ENCODE measurements around the gene TXLNB.

The TXLNB gene

DNA sequence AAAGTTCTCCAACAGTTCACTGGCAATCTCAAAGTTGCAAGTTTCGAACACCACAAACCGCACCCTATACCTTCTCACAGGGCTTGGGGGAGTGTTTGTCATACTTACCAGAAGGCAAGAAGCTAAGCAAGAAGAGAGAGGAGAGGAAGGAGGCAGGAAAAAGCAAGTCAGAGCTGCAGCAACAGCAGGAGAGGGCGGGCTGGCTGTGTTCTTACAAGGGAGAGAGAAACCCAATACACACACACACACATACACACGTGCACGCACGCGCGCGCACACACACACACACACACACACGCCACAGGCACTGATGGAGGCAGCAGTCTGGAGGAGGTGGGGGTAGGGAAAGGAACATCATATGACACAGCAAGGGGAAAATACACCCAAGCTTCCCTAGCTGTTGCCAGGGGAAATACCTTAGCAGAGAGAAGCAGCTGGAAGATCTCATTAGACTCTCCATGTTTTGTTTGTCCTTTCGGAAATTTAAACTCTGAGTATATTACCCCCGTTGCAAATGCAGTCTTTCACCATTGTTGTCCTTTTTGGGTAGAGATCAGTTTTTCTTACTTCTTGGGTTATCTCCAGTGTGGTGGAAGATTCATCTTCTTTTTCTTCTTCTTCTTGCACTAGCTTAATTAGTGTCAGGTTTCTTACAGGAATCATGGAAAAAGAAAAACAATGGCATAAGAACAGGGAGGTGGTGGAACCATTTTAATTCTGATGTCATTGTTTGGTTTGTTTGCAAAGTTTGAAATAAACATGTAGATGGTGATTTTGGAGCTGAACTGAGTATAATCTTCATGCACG lies at the start of gene TXLNB:
TXLNB (minus strand) TSS at position 186 of the 807 bp plus-strand sequence. CDS start 3,099 bp downstream, outside the sequence.
- H3K9me3 ChIP-seq (ENCODE audit: control insufficient read depth, low read depth, low read length) = no peaks in the 10 kb centered on the region
- H3K4me3 ChIP-seq (ENCODE audit: low read length) = no peak within 1 kb of the TSS
- no peaks in the 10 kb centered on the region for H3K27me3 ChIP-seq (ENCODE audit: control insufficient read depth, insufficient read depth, low read length)
- H3K36me3 ChIP-seq (ENCODE audit: control insufficient read depth, low read depth, low read length) = no peaks in the 10 kb centered on the region
- peaks cover 13% of the 10 kb centered on the region for H3K4me1 ChIP-seq (ENCODE audit: control insufficient read depth, low read depth, low read length)
- H3K27ac ChIP-seq (ENCODE audit: low read length) = no peak within 1 kb of the TSS
- no peak within 1 kb of the TSS for H3K9ac ChIP-seq (ENCODE audit: low read length)

DNA sequence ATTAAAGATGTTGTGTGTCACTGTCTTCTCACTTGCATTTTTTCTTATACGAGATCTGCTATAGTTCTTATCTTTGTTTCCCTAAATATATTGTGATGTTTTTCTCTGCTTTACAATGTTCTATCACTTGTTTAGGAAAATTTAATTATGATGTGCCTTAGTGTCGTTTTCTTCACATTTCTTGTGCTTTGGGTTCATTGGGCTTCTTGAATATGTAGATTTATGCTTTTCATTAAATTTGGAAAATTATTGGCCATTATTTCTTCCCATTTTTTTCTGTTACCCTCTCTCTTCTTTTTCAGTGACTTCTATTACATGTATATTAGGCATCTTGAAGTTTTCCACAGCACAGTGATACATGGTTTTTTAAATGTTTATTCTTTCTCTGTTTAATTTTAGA lies 49.3 kb upstream of the TXLNB start:
- Histone ChIP-seq H3K36me3 (ENCODE audit: control insufficient read depth, low read depth, low read length) (no peaks in the 10 kb centered on the region), H3K27me3 (ENCODE audit: control insufficient read depth, insufficient read depth, low read length) (no peaks in the 10 kb centered on the region), H3K9ac (ENCODE audit: low read length) (no peak overlapping the region), H3K4me3 (ENCODE audit: low read length) (no peak overlapping the region), H3K27ac (ENCODE audit: low read length) (no peak overlapping the region), H3K9me3 (ENCODE audit: control insufficient read depth, low read depth, low read length) (no peaks in the 10 kb centered on the region), H3K4me1 (ENCODE audit: control insufficient read depth, low read depth, low read length) (peaks cover 9% of the 10 kb centered on the region)

DNA sequence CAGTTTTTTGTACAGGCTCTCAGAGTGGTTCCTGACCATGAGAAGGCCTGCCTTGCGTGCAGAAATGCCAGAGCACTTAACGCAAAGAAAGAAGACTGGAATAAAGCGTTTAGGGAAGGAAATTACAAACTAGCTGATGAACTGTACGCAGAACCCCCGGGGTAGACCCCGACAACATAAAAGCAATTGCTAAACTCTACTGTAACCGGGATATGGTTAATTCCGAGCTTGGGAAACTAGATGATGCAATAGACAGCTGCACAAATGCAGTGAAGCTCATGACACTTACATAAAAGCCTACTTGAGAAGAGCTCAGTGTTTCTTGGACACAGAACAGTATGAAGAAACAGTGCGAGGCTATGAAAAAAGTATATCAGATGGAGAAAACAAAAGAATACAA lies 47.0 kb upstream of the TXLNB start:
- H3K4me3 ChIP-seq (ENCODE audit: low read length) = no peak overlapping the region
- no peaks in the 10 kb centered on the region for H3K4me1 ChIP-seq (ENCODE audit: control insufficient read depth, low read depth, low read length)
- H3K27me3 ChIP-seq (ENCODE audit: control insufficient read depth, insufficient read depth, low read length) = no peaks in the 10 kb centered on the region
- H3K9ac ChIP-seq (ENCODE audit: low read length) = no peak overlapping the region
- no peak overlapping the region for H3K27ac ChIP-seq (ENCODE audit: low read length)
- no peaks in the 10 kb centered on the region for H3K36me3 ChIP-seq (ENCODE audit: control insufficient read depth, low read depth, low read length)
- no peaks in the 10 kb centered on the region for H3K9me3 ChIP-seq (ENCODE audit: control insufficient read depth, low read depth, low read length)

DNA sequence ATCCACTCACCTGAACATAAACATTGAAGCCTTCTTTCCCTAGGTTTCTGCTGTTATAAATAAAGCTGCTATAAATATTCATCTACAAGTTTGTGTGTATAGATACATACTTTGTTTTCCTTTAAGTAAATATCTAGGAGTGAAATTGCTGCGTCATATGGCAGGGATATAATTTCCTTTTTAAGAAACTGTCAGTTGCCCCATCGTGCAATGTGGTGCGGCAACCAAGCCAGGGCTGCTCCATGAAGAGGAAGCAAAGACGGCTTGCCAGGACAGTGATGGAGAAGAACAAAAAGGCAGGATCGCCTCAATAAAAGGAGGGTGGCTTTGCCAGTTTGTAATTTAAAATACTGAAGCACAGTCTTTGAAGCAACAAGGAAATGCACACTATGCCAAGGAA lies 46.0 kb upstream of the TXLNB start:
- Histone ChIP-seq H3K4me1 (ENCODE audit: control insufficient read depth, low read depth, low read length) (no peaks in the 10 kb centered on the region), H3K9ac (ENCODE audit: low read length) (no peak overlapping the region), H3K27ac (ENCODE audit: low read length) (no peak overlapping the region), H3K9me3 (ENCODE audit: control insufficient read depth, low read depth, low read length) (no peaks in the 10 kb centered on the region), H3K27me3 (ENCODE audit: control insufficient read depth, insufficient read depth, low read length) (no peaks in the 10 kb centered on the region), H3K4me3 (ENCODE audit: low read length) (no peak overlapping the region), H3K36me3 (ENCODE audit: control insufficient read depth, low read depth, low read length) (no peaks in the 10 kb centered on the region)

DNA sequence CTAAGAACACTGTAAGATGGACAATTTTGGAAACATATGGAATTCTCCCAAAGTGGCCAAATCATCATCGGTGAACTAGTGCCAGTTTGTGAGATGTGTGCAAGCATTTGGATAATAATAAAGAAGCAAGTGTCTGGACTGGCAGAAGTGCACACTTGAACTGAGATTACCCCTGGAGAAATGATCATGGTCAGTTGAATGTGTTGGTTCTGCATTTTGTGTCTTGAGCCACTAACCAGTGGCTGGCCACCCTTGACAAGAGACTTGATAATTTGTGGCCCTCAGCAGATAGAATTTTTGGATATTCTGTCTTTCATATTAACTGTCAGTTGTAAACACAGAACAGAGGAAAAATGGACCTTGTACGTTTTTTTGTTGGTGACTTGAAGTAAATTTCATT lies 45.2 kb upstream of the TXLNB start:
- Histone ChIP-seq H3K4me1 (ENCODE audit: control insufficient read depth, low read depth, low read length) (no peaks in the 10 kb centered on the region), H3K27me3 (ENCODE audit: control insufficient read depth, insufficient read depth, low read length) (no peaks in the 10 kb centered on the region), H3K36me3 (ENCODE audit: control insufficient read depth, low read depth, low read length) (no peaks in the 10 kb centered on the region), H3K4me3 (ENCODE audit: low read length) (no peak overlapping the region), H3K9me3 (ENCODE audit: control insufficient read depth, low read depth, low read length) (no peaks in the 10 kb centered on the region), H3K27ac (ENCODE audit: low read length) (no peak overlapping the region), H3K9ac (ENCODE audit: low read length) (no peak overlapping the region)

DNA sequence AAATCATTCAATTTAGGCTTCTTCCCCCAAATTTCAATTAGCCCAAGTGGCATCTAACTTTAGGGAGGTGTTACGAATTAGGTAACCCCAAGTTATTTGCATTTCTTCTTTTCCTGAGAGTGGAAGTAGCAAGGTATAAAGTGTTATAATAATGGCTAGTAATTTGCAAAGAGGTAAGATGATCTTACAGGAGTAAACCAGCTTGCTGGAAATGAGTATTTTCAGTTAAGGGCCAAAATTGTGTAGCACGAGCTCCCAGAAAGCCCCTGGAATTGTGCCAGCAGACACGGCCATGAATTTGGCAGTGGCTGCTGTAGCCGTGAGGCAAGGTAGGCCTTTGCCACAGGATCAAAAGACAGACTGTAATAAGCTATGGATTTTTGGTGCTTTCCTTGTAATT lies 44.7 kb upstream of the TXLNB start:
- Histone ChIP-seq H3K4me1 (ENCODE audit: control insufficient read depth, low read depth, low read length) (no peaks in the 10 kb centered on the region), H3K4me3 (ENCODE audit: low read length) (no peak overlapping the region), H3K9me3 (ENCODE audit: control insufficient read depth, low read depth, low read length) (no peaks in the 10 kb centered on the region), H3K27me3 (ENCODE audit: control insufficient read depth, insufficient read depth, low read length) (no peaks in the 10 kb centered on the region), H3K36me3 (ENCODE audit: control insufficient read depth, low read depth, low read length) (no peaks in the 10 kb centered on the region), H3K9ac (ENCODE audit: low read length) (no peak overlapping the region), H3K27ac (ENCODE audit: low read length) (no peak overlapping the region)

DNA sequence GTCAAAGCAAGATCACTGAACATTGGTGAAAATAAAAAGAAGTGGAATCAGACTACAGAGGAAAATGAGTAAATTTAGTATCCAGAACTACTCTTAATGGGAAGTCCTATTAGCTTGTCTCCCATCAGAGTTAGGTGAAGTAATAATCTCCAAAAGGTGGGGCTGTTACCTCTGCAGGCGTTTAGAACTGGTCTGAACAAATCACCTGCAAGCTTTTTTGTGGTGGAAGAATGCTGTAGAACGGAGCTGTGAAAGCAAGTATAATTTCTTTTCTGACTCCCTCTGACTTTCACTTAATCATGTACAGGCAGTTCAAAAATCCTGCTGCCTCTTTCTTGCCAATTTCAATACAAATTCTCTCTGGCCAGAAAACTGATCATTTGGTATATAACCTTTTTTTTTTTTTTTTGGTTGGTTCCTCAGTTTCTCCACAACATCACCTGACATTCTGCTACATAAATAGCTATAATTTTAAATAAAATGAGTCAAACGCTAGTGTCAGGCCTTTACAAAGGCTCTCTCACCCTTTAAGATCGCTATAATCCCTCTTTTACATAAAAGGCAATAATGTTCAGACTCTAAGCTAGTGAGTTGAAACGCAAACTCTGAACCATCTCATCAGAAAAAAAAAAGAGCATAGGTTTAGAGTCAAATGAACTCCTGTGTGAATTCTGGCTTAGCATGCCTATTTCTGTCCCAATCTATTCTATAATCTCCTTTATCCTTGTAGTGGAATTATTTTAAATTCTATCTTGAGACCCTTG lies 43.8 kb upstream of the TXLNB start:
- H3K36me3 ChIP-seq (ENCODE audit: control insufficient read depth, low read depth, low read length) = no peaks in the 10 kb centered on the region
- H3K27me3 ChIP-seq (ENCODE audit: control insufficient read depth, insufficient read depth, low read length) = no peaks in the 10 kb centered on the region
- no peaks in the 10 kb centered on the region for H3K4me1 ChIP-seq (ENCODE audit: control insufficient read depth, low read depth, low read length)
- no peak overlapping the region for H3K4me3 ChIP-seq (ENCODE audit: low read length)
- no peaks in the 10 kb centered on the region for H3K9me3 ChIP-seq (ENCODE audit: control insufficient read depth, low read depth, low read length)
- H3K9ac ChIP-seq (ENCODE audit: low read length) = no peak overlapping the region
- no peak overlapping the region for H3K27ac ChIP-seq (ENCODE audit: low read length)

DNA sequence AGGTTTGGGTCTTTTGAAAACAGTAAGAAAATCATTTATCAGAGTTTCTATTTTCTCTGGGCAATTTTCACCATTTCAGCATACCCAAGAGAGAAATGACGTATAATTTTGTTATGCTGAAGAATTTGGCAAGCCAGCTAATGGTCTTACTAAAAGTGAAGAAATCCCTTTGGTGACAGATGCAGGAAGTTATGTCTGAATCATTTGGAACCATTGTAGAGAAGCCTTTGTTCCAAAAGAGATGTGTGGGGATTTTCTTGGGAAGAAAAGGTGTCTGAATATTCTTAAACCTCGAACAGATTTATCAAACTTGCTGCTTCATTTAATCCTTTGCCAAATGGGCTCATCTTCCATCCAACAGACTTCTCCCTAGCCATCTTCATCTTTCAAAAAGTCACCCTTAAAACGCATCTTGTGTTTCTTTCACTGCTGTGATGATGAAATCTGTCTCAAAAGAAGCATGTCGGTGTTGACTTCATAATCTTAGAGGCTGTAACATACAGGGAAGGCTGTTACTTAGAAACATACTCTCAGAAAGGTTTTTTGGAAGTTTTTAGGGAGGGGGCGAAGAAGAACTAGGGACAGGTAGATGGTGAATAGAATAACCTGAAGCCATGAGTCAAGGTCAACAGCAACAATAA lies 43.1 kb upstream of the TXLNB start:
- H3K27me3 ChIP-seq (ENCODE audit: control insufficient read depth, insufficient read depth, low read length) = no peaks in the 10 kb centered on the region
- no peak overlapping the region for H3K27ac ChIP-seq (ENCODE audit: low read length)
- H3K9me3 ChIP-seq (ENCODE audit: control insufficient read depth, low read depth, low read length) = no peaks in the 10 kb centered on the region
- H3K9ac ChIP-seq (ENCODE audit: low read length) = no peak overlapping the region
- no peaks in the 10 kb centered on the region for H3K36me3 ChIP-seq (ENCODE audit: control insufficient read depth, low read depth, low read length)
- H3K4me3 ChIP-seq (ENCODE audit: low read length) = no peak overlapping the region
- H3K4me1 ChIP-seq (ENCODE audit: control insufficient read depth, low read depth, low read length) = no peaks in the 10 kb centered on the region

DNA sequence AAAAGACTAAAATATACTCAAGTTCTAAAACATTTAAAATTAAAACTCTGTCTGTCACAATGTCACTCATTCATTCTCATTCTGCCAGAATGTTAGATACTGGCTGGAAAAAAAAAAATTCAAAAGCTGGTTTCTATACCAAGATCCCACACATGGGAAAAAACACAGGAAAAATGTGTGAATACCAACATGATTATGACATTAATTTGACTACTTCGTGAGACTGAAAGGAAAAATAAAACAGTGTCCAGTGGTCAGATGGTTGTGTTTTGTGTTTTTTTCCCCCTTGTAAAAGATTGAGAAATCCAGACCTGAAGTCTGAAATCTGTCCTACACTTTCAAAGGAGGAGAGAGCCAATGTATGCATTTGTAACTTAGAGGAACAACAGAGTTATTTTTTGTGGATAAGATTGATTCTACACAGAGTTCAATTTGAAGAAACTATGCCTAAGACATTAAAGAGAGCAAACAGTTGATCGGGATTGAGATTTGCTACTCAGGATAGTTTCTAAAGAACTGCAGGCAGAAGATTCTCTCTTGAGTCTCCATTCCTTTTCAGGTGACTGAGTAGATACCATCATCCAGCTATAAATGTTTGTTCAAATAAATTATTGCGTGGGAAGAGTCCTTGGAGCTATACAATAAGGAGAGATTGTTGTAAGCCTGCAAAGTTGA lies 39.2 kb upstream of the TXLNB start:
- Histone ChIP-seq H3K9ac (ENCODE audit: low read length) (no peak overlapping the region), H3K4me3 (ENCODE audit: low read length) (no peak overlapping the region), H3K9me3 (ENCODE audit: control insufficient read depth, low read depth, low read length) (no peaks in the 10 kb centered on the region), H3K27ac (ENCODE audit: low read length) (no peak overlapping the region), H3K36me3 (ENCODE audit: control insufficient read depth, low read depth, low read length) (no peaks in the 10 kb centered on the region), H3K27me3 (ENCODE audit: control insufficient read depth, insufficient read depth, low read length) (no peaks in the 10 kb centered on the region), H3K4me1 (ENCODE audit: control insufficient read depth, low read depth, low read length) (no peaks in the 10 kb centered on the region)

DNA sequence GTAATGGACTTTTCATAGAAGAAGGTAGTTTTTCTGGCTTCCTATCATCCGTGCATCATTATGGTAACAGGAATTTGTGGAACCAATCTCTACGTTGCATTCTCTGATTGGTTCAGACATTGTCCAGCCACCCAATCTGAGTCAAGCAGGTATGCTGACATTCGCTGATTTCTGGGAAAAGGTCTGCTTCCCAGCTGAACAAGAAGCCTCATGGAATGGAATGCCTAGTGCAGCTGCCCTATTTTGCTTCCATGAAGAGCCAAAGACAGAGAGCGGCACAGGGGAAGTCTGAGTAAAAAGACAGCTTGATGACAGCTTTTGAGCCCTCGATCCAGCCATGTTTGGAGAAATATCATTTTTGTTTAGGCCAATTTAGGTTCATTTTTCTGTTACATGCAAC lies 38.5 kb upstream of the TXLNB start:
- no peak overlapping the region for H3K4me3 ChIP-seq (ENCODE audit: low read length)
- no peak overlapping the region for H3K27ac ChIP-seq (ENCODE audit: low read length)
- no peaks in the 10 kb centered on the region for H3K9me3 ChIP-seq (ENCODE audit: control insufficient read depth, low read depth, low read length)
- no peaks in the 10 kb centered on the region for H3K4me1 ChIP-seq (ENCODE audit: control insufficient read depth, low read depth, low read length)
- H3K36me3 ChIP-seq (ENCODE audit: control insufficient read depth, low read depth, low read length) = no peaks in the 10 kb centered on the region
- no peak overlapping the region for H3K9ac ChIP-seq (ENCODE audit: low read length)
- no peaks in the 10 kb centered on the region for H3K27me3 ChIP-seq (ENCODE audit: control insufficient read depth, insufficient read depth, low read length)

DNA sequence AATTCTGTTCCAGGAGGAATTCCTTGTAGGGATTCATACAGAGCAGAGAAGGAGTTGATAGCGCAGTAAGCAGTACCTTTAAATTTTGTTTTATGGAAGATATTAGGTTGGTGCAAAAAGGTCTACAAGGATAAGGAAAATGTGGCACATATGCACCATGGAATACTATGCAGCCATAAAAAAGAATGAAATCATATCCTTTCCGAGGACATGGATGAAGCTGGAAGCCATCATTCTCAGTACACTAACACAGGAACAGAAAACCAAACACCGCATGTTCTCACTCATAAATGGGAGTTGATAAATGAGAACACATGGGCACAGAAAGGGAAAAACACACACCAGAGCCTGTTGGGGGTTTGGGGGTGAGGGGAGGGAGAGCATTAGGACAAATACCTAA lies 37.4 kb upstream of the TXLNB start:
- no peaks in the 10 kb centered on the region for H3K36me3 ChIP-seq (ENCODE audit: control insufficient read depth, low read depth, low read length)
- H3K4me3 ChIP-seq (ENCODE audit: low read length) = no peak overlapping the region
- no peaks in the 10 kb centered on the region for H3K9me3 ChIP-seq (ENCODE audit: control insufficient read depth, low read depth, low read length)
- H3K4me1 ChIP-seq (ENCODE audit: control insufficient read depth, low read depth, low read length) = no peaks in the 10 kb centered on the region
- no peaks in the 10 kb centered on the region for H3K27me3 ChIP-seq (ENCODE audit: control insufficient read depth, insufficient read depth, low read length)
- no peak overlapping the region for H3K9ac ChIP-seq (ENCODE audit: low read length)
- H3K27ac ChIP-seq (ENCODE audit: low read length) = no peak overlapping the region
